WTC11 (cell line): ENCODE results near the gene TMEM202. TPM values are rescaled to one million over a fixed set of nuclear protein-coding genes. Genes with fewer than 3 reads are reported as not detected.
"Not testable (repeated sequence)": the region's sequence is repeated elsewhere in the genome, so short reads cannot be mapped to it uniquely, and the experiment has no call there.

Experiments used
- ATAC-seq: fragments of 200-7000 bp; cut with Tn5 transposase; 2 replicates; pipeline ENCODE4 v1.10.0; 2021; ENCODE audit warnings: mild to moderate bottlenecking, moderate library complexity
- CTCF ChIA-PET: fragments of 300-600 bp; sonication (Branson Sonifier 250); formaldehyde crosslinking; loops from one replicate; lab custom pipeline; 2021; ENCODE audit warnings: antibody characterized with exemption; lab: Charles Lee
- POLR2A ChIA-PET: fragments of 350-600 bp; sonication (Branson Sonifier 250); formaldehyde crosslinking; loops from one replicate; lab custom pipeline; 2021; ENCODE audit warnings: antibody characterized with exemption; lab: Charles Lee
- DNase-seq: peaks from one replicate; pipeline ENCODE4 v3.0.0; 2021; ENCODE audit warnings: low spot score
- H3K27ac Mint-ChIP-seq: 2 replicates; pipeline ENCODE4 v1.8.0; 2021; ENCODE audit warnings: mixed read lengths
- H3K27me3 Mint-ChIP-seq: 2 replicates; pipeline ENCODE4 v1.8.0; 2021; ENCODE audit warnings: low read depth, mild to moderate bottlenecking, moderate library complexity, mixed read lengths
- H3K36me3 Mint-ChIP-seq: 2 replicates; pipeline ENCODE4 v1.8.0; 2021; ENCODE audit warnings: mixed read lengths
- H3K4me1 Mint-ChIP-seq: 2 replicates; pipeline ENCODE4 v1.8.0; 2022; ENCODE audit warnings: mixed read lengths
- H3K4me3 Mint-ChIP-seq: 2 replicates; pipeline ENCODE4 v1.8.0; 2021; ENCODE audit warnings: mild to moderate bottlenecking, moderate library complexity, mixed read lengths
- H3K9me3 Mint-ChIP-seq: 2 replicates; pipeline ENCODE4 v1.8.0; 2021; ENCODE audit warnings: mixed read lengths
- ARID4B ChIP-seq: sonication (generic); formaldehyde crosslinking; IDR thresholded peaks from 2 replicates; pipeline ENCODE4 v1.8.0; 2023; ENCODE audit warnings: missing genetic modification reagents, mild to moderate bottlenecking, borderline replicate concordance
- CBFB ChIP-seq: sonication (generic); formaldehyde crosslinking; IDR thresholded peaks from 2 replicates; pipeline ENCODE4 v1.8.1; 2022; ENCODE audit warnings: mild to moderate bottlenecking, low read depth, missing genetic modification reagents
- ETV6 ChIP-seq: sonication (generic); formaldehyde crosslinking; IDR thresholded peaks from 2 replicates; pipeline ENCODE4 v1.8.1; 2022; ENCODE audit warnings: mild to moderate bottlenecking, missing genetic modification reagents
- FOXJ3 ChIP-seq: sonication (generic); formaldehyde crosslinking; IDR thresholded peaks from 2 replicates; pipeline ENCODE4 v1.9.0; 2021; ENCODE audit warnings: missing genetic modification reagents, mild to moderate bottlenecking, borderline replicate concordance
- IRF2 ChIP-seq: sonication (generic); formaldehyde crosslinking; IDR thresholded peaks from 2 replicates; pipeline ENCODE4 v1.8.0; 2022; ENCODE audit warnings: low read depth, missing genetic modification reagents, borderline replicate concordance
- JAZF1 ChIP-seq: fragments of 250-450 bp; sonication (Bioruptor Pico); IDR thresholded peaks from 2 replicates; pipeline ENCODE4 v1.9.0; 2021; ENCODE audit warnings: moderate library complexity, mild to moderate bottlenecking, inconsistent platforms
- JUN ChIP-seq: sonication (generic); formaldehyde crosslinking; IDR thresholded peaks from 2 replicates; pipeline ENCODE4 v1.8.0; 2023; ENCODE audit warnings: mild to moderate bottlenecking, missing genetic modification reagents
- TCF7 ChIP-seq: sonication (generic); formaldehyde crosslinking; IDR thresholded peaks from 2 replicates; pipeline ENCODE4 v1.8.0; 2022; ENCODE audit warnings: mild to moderate bottlenecking, low read depth, missing genetic modification reagents, moderate library complexity
- USF2 ChIP-seq: sonication (generic); formaldehyde crosslinking; IDR thresholded peaks from 2 replicates; pipeline ENCODE4 v1.8.1; 2023; ENCODE audit warnings: mild to moderate bottlenecking, missing genetic modification reagents, moderate library complexity
- ZNF281 ChIP-seq: sonication (generic); formaldehyde crosslinking; IDR thresholded peaks from 2 replicates; pipeline ENCODE4 v1.8.0; 2023; ENCODE audit warnings: mild to moderate bottlenecking, missing genetic modification reagents
- ZNF425 ChIP-seq: fragments of 250-450 bp; sonication (Bioruptor Pico); conservative IDR thresholded peaks from 2 replicates; pipeline ENCODE4 v1.9.0; 2021; ENCODE audit warnings: mild to moderate bottlenecking
- ZNF532 ChIP-seq: fragments of 250-450 bp; sonication (Bioruptor Pico); IDR thresholded peaks from 2 replicates; pipeline ENCODE4 v1.9.0; 2021; ENCODE audit warnings: mild to moderate bottlenecking, borderline replicate concordance
- total RNA-seq: library from RNA; stranded (reverse); gene quantifications from 3 replicates; pipeline ENCODE4 v1.2.3, GENCODE V29; 2021

Gene TMEM202
- total RNA-seq, 1 experiment from 2014 or later: not detected

- TF ChIP-seq ARID4B (CRISPR knock-in tag) (no peak), FOXJ3 (no peak), USF2 (CRISPR knock-in tag) (no peak)
Observed at GRCh38 chr15:72377331-72377730, 20.8 kb upstream of the TMEM202 start (continued).

- H3K4me3 Mint-ChIP-seq, H3K9me3 Mint-ChIP-seq, H3K27ac Mint-ChIP-seq, DNase-seq, H3K36me3 Mint-ChIP-seq, CTCF ChIA-PET, POLR2A ChIA-PET, ATAC-seq: not testable (repeated sequence)
- H3K27me3 Mint-ChIP-seq: peaks cover 13% of the 10 kb centered on the region
- peaks cover 19% of the 10 kb centered on the region for H3K4me1 Mint-ChIP-seq
Observed at GRCh38 chr15:72379106-72379505, 19.0 kb upstream of the TMEM202 start.

DNA sequence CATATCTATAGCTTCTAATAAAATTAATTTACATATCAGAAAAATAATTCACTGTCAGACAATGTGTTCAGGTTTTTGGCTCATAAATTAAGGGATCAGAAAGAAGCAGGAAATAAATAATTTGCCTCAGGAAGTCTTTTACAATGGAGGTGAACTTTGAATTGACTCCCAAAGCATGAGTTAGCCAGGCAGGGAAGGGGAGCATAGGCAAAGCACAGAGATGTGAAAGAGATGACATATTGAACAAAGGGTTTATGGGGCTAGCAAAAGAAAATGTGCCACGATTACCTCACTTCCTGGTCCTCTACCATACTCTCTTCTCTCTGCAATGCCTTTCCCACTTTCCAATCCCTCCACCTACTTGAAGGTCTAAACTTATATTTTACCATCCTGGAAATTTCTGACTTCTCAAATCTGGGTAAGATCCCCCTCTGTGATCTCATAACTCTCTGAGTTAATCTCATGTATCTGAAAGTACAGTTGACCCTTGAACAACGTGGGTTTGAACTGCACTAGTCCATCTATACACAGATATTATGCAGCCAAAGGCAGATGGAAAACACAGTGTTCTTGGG is 18.2 kb upstream of the TMEM202 start:
- CTCF ChIA-PET: interaction anchor here (0.6 kb wide), 1 partner anchor 15 kb away, joined by 3 read pairs; no protein-coding TSS in a partner anchor

More for the DNA sequence above, 18.2 kb upstream of the TMEM202 start:
- DNase-seq (no peak), ATAC-seq (no peak)
- Mint-ChIP-seq H3K4me3 (no peak overlapping the region), H3K27me3 (peaks cover 20% of the 10 kb centered on the region), H3K9me3 (no peaks in the 10 kb centered on the region), H3K4me1 (peaks cover 13% of the 10 kb centered on the region), H3K36me3 (no peaks in the 10 kb centered on the region), H3K27ac (no peak overlapping the region)
- no peak for TF ChIP-seq ETV6 (CRISPR knock-in tag)
- TF ChIP-seq ZNF532 (CRISPR knock-in tag): no peak
- TF ChIP-seq ZNF425 (CRISPR knock-in tag): no peak
- no peak for TF ChIP-seq IRF2 (CRISPR knock-in tag)
- TF ChIP-seq FOXJ3: no peak
- no peak for TF ChIP-seq CBFB (CRISPR knock-in tag)
- no peak for TF ChIP-seq JUN (CRISPR knock-in tag)
- TF ChIP-seq TCF7 (CRISPR knock-in tag): no peak
- no peak for TF ChIP-seq ZNF281 (CRISPR knock-in tag)
- TF ChIP-seq ARID4B (CRISPR knock-in tag): no peak
- no peak for TF ChIP-seq JAZF1 (CRISPR knock-in tag)
- POLR2A ChIA-PET: no interaction called here
